Trophoblast cell (in vitro differentiated cells and primary cell): ENCODE results near the gene CD69.

Experiments used
- DNase-seq, 2 donors: peaks; one replicate each; pipeline ENCODE4 v3.0.0-alpha.2; 2016
- H2AFZ ChIP-seq: 2 replicates; pipeline ENCODE4 v1.6.1; 2013; ENCODE audit warnings: low read length, moderate library complexity, mild to moderate bottlenecking; ENCODE audit not compliant: insufficient read depth, poor library complexity
- H2AK5ac ChIP-seq: 2 replicates; pipeline ENCODE4 v1.6.1; 2013; ENCODE audit warnings: mild to moderate bottlenecking, low read length
- H2BK120ac ChIP-seq: 2 replicates; pipeline ENCODE4 v1.6.1; 2013; ENCODE audit warnings: low read length, mild to moderate bottlenecking, moderate library complexity; ENCODE audit not compliant: insufficient read depth, poor library complexity
- H2BK12ac ChIP-seq: 2 replicates; pipeline ENCODE4 v1.6.1; 2013; ENCODE audit warnings: mild to moderate bottlenecking, low read length, moderate library complexity
- H2BK5ac ChIP-seq: 2 replicates; pipeline ENCODE4 v1.6.1; 2013; ENCODE audit warnings: low read length, low read depth, moderate library complexity, mild to moderate bottlenecking; ENCODE audit not compliant: poor library complexity
- H3K14ac ChIP-seq: 2 replicates; pipeline ENCODE4 v1.6.1; 2013; ENCODE audit warnings: mild to moderate bottlenecking, low read length
- H3K18ac ChIP-seq: 2 replicates; pipeline ENCODE4 v1.6.1; 2013; ENCODE audit warnings: mild to moderate bottlenecking, low read length
- H3K23ac ChIP-seq: 2 replicates; pipeline ENCODE4 v1.6.1; 2013; ENCODE audit warnings: low read length
- H3K27ac ChIP-seq: 2 replicates; pipeline ENCODE4 v1.5.1; 2013; ENCODE audit warnings: low read depth, mild to moderate bottlenecking, inconsistent platforms, low read length, moderate library complexity
- H3K27me3 ChIP-seq: 2 replicates; pipeline ENCODE4 v1.6.1; 2013; ENCODE audit warnings: inconsistent platforms, mild to moderate bottlenecking, low read length, moderate library complexity; ENCODE audit not compliant: insufficient read depth
- H3K36me3 ChIP-seq, 2 experiments: 1 replicate in 1 of 2; 2 replicates in 1 of 2; pipeline ENCODE4 v1.6.1; 2013; ENCODE audit warnings: low read length in 2 of 2, mild to moderate bottlenecking in 2 of 2, moderate library complexity in 1 of 2; ENCODE audit not compliant: insufficient read depth in 2 of 2, control insufficient read depth in 1 of 2
- H3K4ac ChIP-seq: 2 replicates; pipeline ENCODE4 v1.6.1; 2013; ENCODE audit warnings: low read depth, mild to moderate bottlenecking, low read length, moderate library complexity
- H3K4me1 ChIP-seq, 2 experiments: 1 replicate in 1 of 2; 2 replicates in 1 of 2; pipeline ENCODE4 v1.6.1; 2013; ENCODE audit warnings: low read length in 2 of 2, mild to moderate bottlenecking in 2 of 2, moderate library complexity in 1 of 2; ENCODE audit not compliant: insufficient read depth in 2 of 2, control insufficient read depth in 1 of 2
- H3K4me2 ChIP-seq: 2 replicates; pipeline ENCODE4 v1.6.1; 2013; ENCODE audit warnings: inconsistent platforms, mild to moderate bottlenecking, low read length, moderate library complexity
- H3K4me3 ChIP-seq: 2 replicates; pipeline ENCODE4 v1.5.1; 2013; ENCODE audit warnings: mild to moderate bottlenecking, low read depth, low read length, inconsistent platforms
- H3K79me1 ChIP-seq: one replicate; pipeline ENCODE4 v1.6.1; 2013; ENCODE audit warnings: low read length
- H3K79me2 ChIP-seq: 2 replicates; pipeline ENCODE4 v1.6.1; 2013; ENCODE audit warnings: low read length, mild to moderate bottlenecking; ENCODE audit not compliant: control insufficient read depth, insufficient read depth, poor library complexity
- H3K9ac ChIP-seq: 2 replicates; pipeline ENCODE4 v1.6.1; 2013; ENCODE audit warnings: mild to moderate bottlenecking, low read length
- H3K9me3 ChIP-seq: 2 replicates; pipeline ENCODE4 v1.6.1; 2013; ENCODE audit warnings: low read depth, mild to moderate bottlenecking, control low read depth, inconsistent platforms, low read length; ENCODE audit not compliant: insufficient read depth
- H4K12ac ChIP-seq: 2 replicates; pipeline ENCODE4 v1.6.1; 2013; ENCODE audit warnings: low read depth, mild to moderate bottlenecking, low read length, moderate library complexity
- H4K8ac ChIP-seq: 2 replicates; pipeline ENCODE4 v1.6.1; 2013; ENCODE audit warnings: low read depth, mild to moderate bottlenecking, low read length, moderate library complexity
- H4K91ac ChIP-seq: one replicate; pipeline ENCODE4 v1.6.1; 2013; ENCODE audit warnings: low read depth, mild to moderate bottlenecking, low read length, moderate library complexity
- WGBS: extraction: QIAGEN DNeasy Blood & Tissue Kit; methylation state at CpG from one replicate; pipeline ENCODE4 v1.1.7; 2013; ENCODE audit warnings: missing lambda C conversion rate; ENCODE audit not compliant: insufficient read length, insufficient coverage; ENCODE audit errors: extremely low coverage; 5-methylcytosine and 5-hydroxymethylcytosine counted together

The CD69 gene

DNA sequence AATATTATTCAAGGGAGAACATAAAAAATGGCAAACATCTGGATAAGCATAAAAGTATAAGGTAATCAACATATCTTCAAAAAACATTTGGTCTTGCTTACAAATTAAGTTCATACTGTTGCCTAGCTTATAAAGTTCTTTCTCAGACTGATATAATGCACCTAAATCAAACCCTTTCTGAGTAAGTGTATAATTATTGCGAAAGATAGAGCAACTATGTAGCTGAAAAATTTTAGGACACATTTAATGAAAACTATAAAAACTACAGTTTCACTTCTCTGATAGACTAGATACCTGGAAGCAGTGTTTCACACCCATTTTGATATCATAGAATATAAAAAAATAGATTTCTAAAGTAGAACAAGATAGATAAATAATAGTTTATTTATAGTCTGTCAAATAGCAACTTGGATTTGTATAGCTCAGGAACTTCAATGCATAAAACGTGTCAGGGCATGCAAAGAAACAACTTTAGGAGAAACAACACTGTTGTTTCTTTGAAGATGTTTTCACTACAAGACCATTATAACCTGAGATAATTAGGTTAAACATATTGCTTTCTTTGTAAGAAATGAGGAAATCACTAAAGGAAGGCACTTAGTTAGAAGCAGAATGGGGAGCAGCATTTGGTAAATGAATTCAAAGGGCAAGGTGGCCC is 35.4 kb downstream of the CD69 start:
- H3K27ac ChIP-seq, result no peak overlapping the region
- no peak overlapping the region for H2BK5ac ChIP-seq
- peaks cover 0 to 2% of the 10 kb centered on the region in 2 experiments for H3K4me1 ChIP-seq
- H2BK120ac ChIP-seq, result no peak overlapping the region
- no peak overlapping the region for H2AK5ac ChIP-seq
- H3K36me3 ChIP-seq, result no peaks in the 10 kb centered on the region
- no peaks in the 10 kb centered on the region for H3K27me3 ChIP-seq
- no peak overlapping the region for H2AFZ ChIP-seq
- H3K9ac ChIP-seq, result no peak overlapping the region
- WGBS, result no CpG with 5 or more reads among the region's 2 CpGs
- H3K4me3 ChIP-seq, result no peak overlapping the region
- H3K79me2 ChIP-seq, result no peaks in the 10 kb centered on the region
- no peak overlapping the region for H3K23ac ChIP-seq
- no peak overlapping the region for H3K4ac ChIP-seq
- H3K9me3 ChIP-seq, result no peaks in the 10 kb centered on the region
- no peak overlapping the region for H3K18ac ChIP-seq
- H3K4me2 ChIP-seq, result no peak overlapping the region
- DNase-seq, result no peak
- no peak overlapping the region for H4K8ac ChIP-seq
- no peaks in the 10 kb centered on the region for H3K79me1 ChIP-seq
- H4K12ac ChIP-seq, result no peak overlapping the region
- H3K14ac ChIP-seq, result no peak overlapping the region
- H4K91ac ChIP-seq, result no peak overlapping the region
- H2BK12ac ChIP-seq, result no peak overlapping the region

DNA sequence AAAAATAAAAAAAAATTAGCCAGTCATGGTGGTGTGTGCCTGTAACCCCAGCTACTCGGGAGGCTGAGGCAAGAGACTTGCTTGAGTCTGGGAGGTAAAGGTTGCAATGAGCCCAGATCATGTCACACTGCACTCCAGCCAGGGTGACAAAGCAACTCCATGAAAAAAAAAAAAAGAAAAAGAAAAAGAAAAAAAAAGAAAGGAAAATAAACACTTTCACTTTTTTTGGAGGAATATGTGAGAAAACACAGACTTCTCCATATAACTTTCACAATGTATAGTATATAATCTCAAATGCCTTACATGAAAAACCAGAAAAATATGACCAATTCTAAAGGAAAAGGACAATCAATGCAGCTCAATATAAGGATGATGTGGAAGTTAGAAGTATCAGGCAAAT is 36.7 kb downstream of the CD69 start:
- Histone ChIP-seq H2BK5ac (no peak overlapping the region), H3K4me2 (no peak overlapping the region), H3K9ac (no peak overlapping the region), H2AFZ (no peak overlapping the region), H3K9me3 (no peaks in the 10 kb centered on the region), H3K4me1 (peaks cover 0 to 2% of the 10 kb centered on the region in 2 experiments), H3K23ac (no peak overlapping the region), H3K79me2 (no peaks in the 10 kb centered on the region), H3K27ac (no peak overlapping the region), H3K4me3 (no peak overlapping the region), H4K12ac (no peak overlapping the region), H4K91ac (no peak overlapping the region), H2BK120ac (no peak overlapping the region), H3K27me3 (no peaks in the 10 kb centered on the region), H3K79me1 (no peaks in the 10 kb centered on the region), H3K4ac (no peak overlapping the region), H2BK12ac (no peak overlapping the region), H3K14ac (no peak overlapping the region), H3K36me3 (no peaks in the 10 kb centered on the region), H2AK5ac (no peak overlapping the region), H3K18ac (no peak overlapping the region), H4K8ac (no peak overlapping the region)
- DNase-seq, result no peak
- no CpG with 5 or more reads among the region's 1 CpG for WGBS

DNA sequence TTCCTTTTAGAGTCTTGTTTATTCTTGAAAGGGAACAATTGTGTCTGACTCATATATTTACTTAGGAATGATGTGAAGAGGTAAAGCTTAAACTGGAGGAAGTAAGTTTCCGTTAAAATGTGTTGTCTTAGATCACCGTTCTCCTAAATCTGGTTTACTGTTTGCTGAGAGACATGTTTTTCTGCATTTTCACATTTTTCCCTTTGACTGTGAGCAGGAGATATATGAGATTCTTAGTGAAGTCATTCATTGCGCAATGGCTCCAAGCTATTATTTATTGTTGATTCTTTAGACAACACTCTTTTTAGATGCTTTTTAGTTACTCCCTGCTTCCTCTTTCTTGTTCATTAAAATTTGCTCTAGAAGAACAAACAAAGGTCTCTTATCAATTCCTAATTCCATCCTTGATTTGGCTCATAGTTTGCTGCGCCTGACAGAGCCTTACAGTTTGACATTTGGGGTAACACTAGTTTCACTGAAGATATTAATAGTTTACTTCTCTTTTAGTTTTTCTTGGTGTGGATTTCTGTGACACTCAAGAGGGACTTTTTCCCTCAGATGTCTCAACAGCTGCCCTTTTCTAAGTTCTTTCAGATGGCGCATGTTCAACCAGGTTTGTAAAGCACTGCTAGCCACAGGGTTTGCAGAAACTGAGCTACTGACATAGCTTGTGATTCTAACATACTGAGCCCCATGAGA is 39.2 kb downstream of the CD69 start:
- no peak overlapping the region for H3K4ac ChIP-seq
- no peaks in the 10 kb centered on the region for H3K36me3 ChIP-seq
- peaks cover 0 to 2% of the 10 kb centered on the region in 2 experiments for H3K4me1 ChIP-seq
- no peak overlapping the region for H2BK5ac ChIP-seq
- H2AK5ac ChIP-seq, result no peak overlapping the region
- no peak overlapping the region for H3K27ac ChIP-seq
- H3K4me3 ChIP-seq, result no peak overlapping the region
- no CpG with 5 or more reads among the region's 5 CpGs for WGBS
- H4K12ac ChIP-seq, result no peak overlapping the region
- no peak overlapping the region for H2AFZ ChIP-seq
- no peak overlapping the region for H3K9ac ChIP-seq
- no peak overlapping the region for H3K18ac ChIP-seq
- no peaks in the 10 kb centered on the region for H3K79me2 ChIP-seq
- H3K9me3 ChIP-seq, result no peaks in the 10 kb centered on the region
- no peak overlapping the region for H3K4me2 ChIP-seq
- no peaks in the 10 kb centered on the region for H3K27me3 ChIP-seq
- H3K79me1 ChIP-seq, result no peaks in the 10 kb centered on the region
- no peak overlapping the region for H2BK12ac ChIP-seq
- H4K91ac ChIP-seq, result no peak overlapping the region
- H4K8ac ChIP-seq, result no peak overlapping the region
- no peak overlapping the region for H2BK120ac ChIP-seq
- no peak overlapping the region for H3K14ac ChIP-seq
- H3K23ac ChIP-seq, result no peak overlapping the region
- DNase-seq, result peak; percentile 46 to 96

DNA sequence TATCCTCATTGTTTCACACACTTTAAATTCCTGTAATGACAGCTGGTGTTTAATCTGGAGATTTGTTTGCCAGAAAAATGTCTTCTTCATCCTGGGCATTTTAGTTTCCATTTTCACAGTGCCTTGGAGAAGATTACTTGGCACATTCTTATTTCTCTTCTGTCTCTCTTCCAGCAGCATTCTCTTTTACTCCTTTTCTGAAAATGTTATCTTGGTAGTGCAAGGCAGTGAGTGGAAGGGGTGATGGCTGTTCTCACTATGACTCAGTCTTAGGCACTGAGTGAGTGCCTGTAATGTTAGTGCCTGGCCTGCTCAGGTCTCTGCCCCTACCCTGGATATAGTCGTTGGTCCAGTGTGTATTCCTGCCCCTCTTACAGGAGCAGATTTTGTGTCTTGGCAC is 40.9 kb downstream of the CD69 start:
- H4K8ac ChIP-seq, result no peak overlapping the region
- H3K14ac ChIP-seq, result no peak overlapping the region
- H3K9me3 ChIP-seq, result no peaks in the 10 kb centered on the region
- H3K79me2 ChIP-seq, result no peaks in the 10 kb centered on the region
- no peak overlapping the region for H2AFZ ChIP-seq
- H3K27ac ChIP-seq, result no peak overlapping the region
- no peak overlapping the region for H4K12ac ChIP-seq
- no peak overlapping the region for H3K4me2 ChIP-seq
- H3K9ac ChIP-seq, result no peak overlapping the region
- H2BK5ac ChIP-seq, result no peak overlapping the region
- no peak overlapping the region for H2AK5ac ChIP-seq
- H3K4ac ChIP-seq, result no peak overlapping the region
- no CpG with 5 or more reads among the region's 1 CpG for WGBS
- H2BK120ac ChIP-seq, result no peak overlapping the region
- no peak overlapping the region for H3K4me3 ChIP-seq
- H4K91ac ChIP-seq, result no peak overlapping the region
- no peaks in the 10 kb centered on the region for H3K27me3 ChIP-seq
- no peak overlapping the region for H3K18ac ChIP-seq
- H3K36me3 ChIP-seq, result no peaks in the 10 kb centered on the region
- no peak overlapping the region for H2BK12ac ChIP-seq
- no peaks in the 10 kb centered on the region for H3K79me1 ChIP-seq
- DNase-seq, result peak in 1 of 2 donors; percentile 55
- H3K23ac ChIP-seq, result no peak overlapping the region
- H3K4me1 ChIP-seq, result peaks cover 0 to 2% of the 10 kb centered on the region in 2 experiments
